Measurements from ENCODE around the gene CCNE1.

The CCNE1 gene

DNA sequence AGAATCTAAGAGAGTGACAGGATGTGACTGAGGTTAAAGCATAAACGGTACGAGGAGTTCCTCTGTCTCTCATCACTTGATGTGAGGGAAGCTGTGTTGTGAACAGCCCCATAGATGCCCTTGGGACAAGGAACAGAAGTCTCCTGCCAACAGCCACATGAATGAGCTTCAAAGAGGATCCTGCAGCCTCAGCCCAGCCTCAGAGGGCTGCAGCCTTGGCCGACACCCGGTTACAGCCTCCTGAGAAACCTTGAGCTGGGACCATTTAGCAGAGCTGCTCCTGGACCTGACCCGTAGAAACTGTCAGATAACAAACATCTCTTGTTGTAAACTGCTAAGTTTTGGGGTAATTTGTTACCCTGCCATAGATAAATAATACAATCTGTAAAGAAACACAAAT, 54.2 kb downstream of the CCNE1 start:
- Histone ChIP-seq H3K9ac (ENCODE audit: insufficient read length) (no peak overlapping the region), H3K9me3 (ENCODE audit: low read depth, low read length) (no peaks in the 10 kb centered on the region), H3K27ac (no peak overlapping the region), H3K36me3 (ENCODE audit: insufficient read depth, low read length) (no peaks in the 10 kb centered on the region), H3K4me3 (no peak overlapping the region)
- TF ChIP-seq FOXP2 (optimal IDR thresholded peaks at IDR 0.05; ENCODE audit: control extremely low read depth, extremely low read length, insufficient read depth) = no peak
- no peak for TF ChIP-seq POLR2AphosphoS5 (IDR thresholded peaks at IDR 0.05; ENCODE audit: borderline replicate concordance, low read depth, low read length)
- no peak for DNase-seq (ENCODE audit: low read depth, low spot score)

GRCh38 chr19:29867984-29868383, 56.2 kb downstream of the CCNE1 start:
- H3K27ac ChIP-seq = no peak overlapping the region
- no peak overlapping the region for H3K9ac ChIP-seq (ENCODE audit: insufficient read length)

GRCh38 chr19:29871143-29871542, 59.4 kb downstream of the CCNE1 start:
- no peak overlapping the region for H3K9ac ChIP-seq (ENCODE audit: insufficient read length)
- DNase-seq (ENCODE audit: low read depth, low spot score) = no peak
- no peaks in the 10 kb centered on the region for H3K36me3 ChIP-seq (ENCODE audit: insufficient read depth, low read length)
- no peak overlapping the region for H3K27ac ChIP-seq
- H3K4me3 ChIP-seq = no peak overlapping the region
- no peak for TF ChIP-seq FOXP2 (optimal IDR thresholded peaks at IDR 0.05; ENCODE audit: control extremely low read depth, extremely low read length, insufficient read depth)
- TF ChIP-seq EZH2 (IDR thresholded peaks at IDR 0.05) = no peak
- TF ChIP-seq POLR2AphosphoS5 (IDR thresholded peaks at IDR 0.05; ENCODE audit: borderline replicate concordance, low read depth, low read length) = no peak
- no peaks in the 10 kb centered on the region for H3K9me3 ChIP-seq (ENCODE audit: low read depth, low read length)

More at GRCh38 chr19:29867984-29868383, 56.2 kb downstream of the CCNE1 start:
- H3K36me3 ChIP-seq (ENCODE audit: insufficient read depth, low read length) = no peaks in the 10 kb centered on the region
- no peak for TF ChIP-seq FOXP2 (optimal IDR thresholded peaks at IDR 0.05; ENCODE audit: control extremely low read depth, extremely low read length, insufficient read depth)
- no peak for TF ChIP-seq EZH2 (IDR thresholded peaks at IDR 0.05)
- TF ChIP-seq POLR2AphosphoS5 (IDR thresholded peaks at IDR 0.05; ENCODE audit: borderline replicate concordance, low read depth, low read length) = no peak
- no peak for DNase-seq (ENCODE audit: low read depth, low spot score)
- no peaks in the 10 kb centered on the region for H3K9me3 ChIP-seq (ENCODE audit: low read depth, low read length)
- H3K4me3 ChIP-seq = no peak overlapping the region

- Histone ChIP-seq H3K4me3 (no peak overlapping the region), H3K9ac (ENCODE audit: insufficient read length) (no peak overlapping the region), H3K27ac (no peak overlapping the region), H3K36me3 (ENCODE audit: insufficient read depth, low read length) (no peaks in the 10 kb centered on the region), H3K9me3 (ENCODE audit: low read depth, low read length) (no peaks in the 10 kb centered on the region)
- DNase-seq (ENCODE audit: low read depth, low spot score) = no peak
- TF ChIP-seq POLR2AphosphoS5 (IDR thresholded peaks at IDR 0.05; ENCODE audit: borderline replicate concordance, low read depth, low read length) = no peak
Observed at GRCh38 chr19:29872224-29872731, 60.5 kb downstream of the CCNE1 start.

DNA sequence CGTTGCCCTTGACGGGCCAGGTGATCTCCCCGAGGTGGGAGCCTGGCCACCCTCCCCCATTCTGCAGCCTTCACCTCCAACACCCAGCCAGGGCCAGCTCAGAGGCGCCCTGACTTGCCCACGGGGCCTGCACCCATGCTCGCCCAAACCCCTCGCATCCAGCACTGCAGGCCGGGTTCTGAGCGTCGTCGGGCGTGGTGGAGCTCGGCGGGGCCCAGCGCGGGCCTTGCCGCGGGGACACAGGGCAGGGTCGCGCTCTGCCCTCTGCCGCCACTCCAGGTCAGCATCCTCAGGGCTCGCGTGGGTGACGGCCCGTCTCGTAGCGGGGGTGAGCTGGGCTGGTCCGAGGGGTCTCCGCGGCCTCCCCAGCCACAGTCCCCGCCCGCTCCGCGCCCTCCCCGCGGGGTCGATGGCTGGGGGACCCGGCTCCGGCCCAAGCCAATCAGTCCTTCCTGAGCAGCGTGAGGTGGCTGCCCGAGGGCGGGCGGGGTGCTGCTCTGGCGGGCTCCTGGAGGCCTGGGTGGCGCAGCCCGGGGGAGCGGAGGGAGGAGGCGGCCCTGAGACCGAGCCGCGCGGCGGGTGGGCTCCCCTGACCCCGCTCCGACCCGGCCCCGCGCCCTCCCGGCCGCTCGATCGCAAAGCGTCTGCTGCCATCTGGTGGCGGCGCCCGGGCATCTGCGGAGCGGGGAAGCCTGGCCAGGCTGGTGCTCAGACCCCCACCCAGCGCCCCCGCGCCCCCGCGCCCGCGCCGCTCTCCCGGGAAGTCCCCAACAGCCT, 61.4 kb downstream of the CCNE1 start:
- H3K9ac ChIP-seq (ENCODE audit: insufficient read length) = no peak overlapping the region
- TF ChIP-seq FOXP2 (optimal IDR thresholded peaks at IDR 0.05; ENCODE audit: control extremely low read depth, extremely low read length, insufficient read depth) (no peak), POLR2AphosphoS5 (IDR thresholded peaks at IDR 0.05; ENCODE audit: borderline replicate concordance, low read depth, low read length) (no peak), EZH2 (IDR thresholded peaks at IDR 0.05) (no peak)
- peak overlapping the region; percentile 73 for H3K4me3 ChIP-seq
- no peaks in the 10 kb centered on the region for H3K36me3 ChIP-seq (ENCODE audit: insufficient read depth, low read length)
- H3K27ac ChIP-seq = no peak overlapping the region
- DNase-seq (ENCODE audit: low read depth, low spot score) = no peak
- no peaks in the 10 kb centered on the region for H3K9me3 ChIP-seq (ENCODE audit: low read depth, low read length)

All from SK-N-MC (cell line).